Thyroid gland (tissue), 4 donors: ENCODE results near the gene RBP3. TPM values are rescaled to one million over a fixed set of nuclear protein-coding genes. Genes with fewer than 3 reads are reported as not detected.

Source experiments
- DNase-seq, 2 donors: peaks; one replicate each; pipeline ENCODE4 v3.0.0-alpha.2; 2019
- H3K27ac ChIP-seq, 3 donors: fragments of 200-600 bp; sonication (generic); 1 replicate in 2 of 3; 2 replicates in 1 of 3; pipeline ENCODE4 v1.5.1; 2016 to 2019; ENCODE audit warnings: mild to moderate bottlenecking in 1 of 3, moderate library complexity in 1 of 3
- H3K27me3 ChIP-seq: fragments of 200-600 bp; sonication (generic); one replicate; pipeline ENCODE4 v1.5.1; 2019
- H3K36me3 ChIP-seq, 2 donors: fragments of 200-600 bp; sonication (generic); one replicate each; pipeline ENCODE4 v1.5.1; 2016 to 2019
- H3K4me1 ChIP-seq, 2 donors: fragments of 200-600 bp; sonication (generic); one replicate each; pipeline ENCODE4 v1.5.1; 2017 to 2019
- H3K4me3 ChIP-seq, 3 donors: fragments of 200-600 bp; sonication (generic); replicated peaks in 1 of 3; 1 replicate in 2 of 3; 2 replicates in 1 of 3; pipeline ENCODE4 v1.5.1; 2016; ENCODE audit warnings: mild to moderate bottlenecking in 1 of 3
- H3K9me3 ChIP-seq: fragments of 200-600 bp; sonication (generic); one replicate; pipeline ENCODE4 v1.5.1; 2017
- POLR2A ChIP-seq, 2 donors: fragments of 450-650 bp; IDR thresholded peaks; one replicate each; pipeline ENCODE4 v1.6.1; 2017; ENCODE audit warnings: antibody characterized with exemption in 2 of 2, mild to moderate bottlenecking in 2 of 2, moderate library complexity in 1 of 2
- WGBS, 2 donors: methylation state at CpG; one replicate each; pipeline ENCODE4 v1.1.5; 2017; 5-methylcytosine and 5-hydroxymethylcytosine counted together
- intact Hi-C: fragments of 100-400 bp; cut with DNase I; formaldehyde crosslinking; loops from one replicate; pipeline ENCODE4 v1.15.1; 2023
- total RNA-seq, 4 donors: library from RNA; depleted of rRNA; stranded (reverse); fragments of >200 nt; gene quantifications; one replicate each; pipeline ENCODE4 v1.2.3, GENCODE V29; 2016
- TF ChIP-seq, protein P1 (sequence below), 6 experiments: fragments of 200-600 bp in 3 of 6; fragments of 450-650 bp in 3 of 6; sonication (generic) in 3 of 6; IDR thresholded peaks; one replicate each; pipeline ENCODE4 v1.5.1; 2016 to 2019; ENCODE audit warnings: antibody characterized with exemption in 6 of 6, mild to moderate bottlenecking in 2 of 6, inconsistent platforms in 1 of 6, moderate library complexity in 1 of 6

The RBP3 gene
- total RNA-seq, 4 donors from 2014 or later, result not detected

DNA sequence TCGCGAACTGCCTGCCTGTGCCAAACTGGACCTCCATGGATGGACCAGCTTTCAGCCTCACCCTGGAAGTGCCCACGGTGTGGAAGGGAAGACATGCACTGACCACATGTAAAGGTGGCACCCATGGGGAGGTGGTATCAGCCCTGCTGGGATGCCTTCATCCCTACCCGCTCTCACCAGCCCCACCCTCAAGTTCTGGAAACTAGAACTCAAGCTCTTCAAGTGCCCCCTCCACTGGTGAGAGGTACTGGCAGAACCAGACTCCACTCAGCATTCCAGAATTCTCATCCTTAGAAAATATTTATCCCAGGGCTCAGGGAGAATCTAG, 30.0 kb downstream of the RBP3 start:
- H3K36me3 ChIP-seq, result no peaks in the 10 kb centered on the region
- no peaks in the 10 kb centered on the region for H3K9me3 ChIP-seq
- H3K4me3 ChIP-seq, result no peak overlapping the region
- TF ChIP-seq POLR2A (IDR thresholded peaks at IDR 0.05), result no peak
- TF ChIP-seq, protein P1, sequence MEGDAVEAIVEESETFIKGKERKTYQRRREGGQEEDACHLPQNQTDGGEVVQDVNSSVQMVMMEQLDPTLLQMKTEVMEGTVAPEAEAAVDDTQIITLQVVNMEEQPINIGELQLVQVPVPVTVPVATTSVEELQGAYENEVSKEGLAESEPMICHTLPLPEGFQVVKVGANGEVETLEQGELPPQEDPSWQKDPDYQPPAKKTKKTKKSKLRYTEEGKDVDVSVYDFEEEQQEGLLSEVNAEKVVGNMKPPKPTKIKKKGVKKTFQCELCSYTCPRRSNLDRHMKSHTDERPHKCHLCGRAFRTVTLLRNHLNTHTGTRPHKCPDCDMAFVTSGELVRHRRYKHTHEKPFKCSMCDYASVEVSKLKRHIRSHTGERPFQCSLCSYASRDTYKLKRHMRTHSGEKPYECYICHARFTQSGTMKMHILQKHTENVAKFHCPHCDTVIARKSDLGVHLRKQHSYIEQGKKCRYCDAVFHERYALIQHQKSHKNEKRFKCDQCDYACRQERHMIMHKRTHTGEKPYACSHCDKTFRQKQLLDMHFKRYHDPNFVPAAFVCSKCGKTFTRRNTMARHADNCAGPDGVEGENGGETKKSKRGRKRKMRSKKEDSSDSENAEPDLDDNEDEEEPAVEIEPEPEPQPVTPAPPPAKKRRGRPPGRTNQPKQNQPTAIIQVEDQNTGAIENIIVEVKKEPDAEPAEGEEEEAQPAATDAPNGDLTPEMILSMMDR (IDR thresholded peaks at IDR 0.05), result no peak
- H3K4me1 ChIP-seq, result no peaks in the 10 kb centered on the region
- DNase-seq, result no peak
- H3K27me3 ChIP-seq, result no peaks in the 10 kb centered on the region
- no peak overlapping the region for H3K27ac ChIP-seq
- intact Hi-C loops, result no loop called here
- WGBS, 2 donors, result 84 to 85% methylated on average over 4 of the region's 4 CpGs

- WGBS, 2 donors, result 71 to 73% methylated on average over 15 of the region's 15 CpGs
- intact Hi-C loops, result no loop called here
- no peak for DNase-seq
These were observed 30.7 kb downstream of the RBP3 start for GRCh38 chr10:47378606-47379444.

DNA sequence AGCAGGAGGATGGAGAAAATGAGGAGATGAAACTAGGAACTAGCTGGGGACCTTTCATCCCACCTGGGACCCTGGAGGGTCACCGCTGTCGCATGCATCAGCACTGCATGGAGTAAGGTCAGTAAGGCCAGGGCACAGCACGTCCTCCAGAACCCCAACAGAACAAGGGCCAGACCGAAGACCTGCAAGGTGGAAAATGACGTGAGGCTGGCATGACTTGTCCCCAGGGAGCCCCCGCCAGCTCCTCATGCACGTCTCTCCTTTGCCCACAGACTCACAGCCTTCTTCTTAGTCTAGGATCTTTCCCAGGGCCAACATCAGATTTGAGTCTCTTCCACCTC, 31.3 kb downstream of the RBP3 start:
- intact Hi-C loops, result no loop called here
- no peak for DNase-seq
- Histone ChIP-seq H3K36me3 (no peaks in the 10 kb centered on the region), H3K9me3 (no peaks in the 10 kb centered on the region), H3K4me3 (no peak overlapping the region), H3K27me3 (no peaks in the 10 kb centered on the region), H3K4me1 (peaks cover 0 to 4% of the 10 kb centered on the region in 2 donors), H3K27ac (no peak overlapping the region)
- 73 to 80% methylated on average over 7 of the region's 7 CpGs for WGBS, 2 donors
- TF ChIP-seq POLR2A (IDR thresholded peaks at IDR 0.05), result no peak
- TF ChIP-seq, protein P1 (IDR thresholded peaks at IDR 0.05), result no peak

More at GRCh38 chr10:47378606-47379444, 30.7 kb downstream of the RBP3 start:
- H3K27ac ChIP-seq, result no peak overlapping the region
- TF ChIP-seq, protein P1 (IDR thresholded peaks at IDR 0.05), result no peak
- no peak for TF ChIP-seq POLR2A (IDR thresholded peaks at IDR 0.05)
- H3K4me1 ChIP-seq, result peaks cover 0 to 2% of the 10 kb centered on the region in 2 donors
- no peaks in the 10 kb centered on the region for H3K9me3 ChIP-seq
- H3K27me3 ChIP-seq, result no peaks in the 10 kb centered on the region
- H3K4me3 ChIP-seq, result no peak overlapping the region
- H3K36me3 ChIP-seq, result no peaks in the 10 kb centered on the region

- Histone ChIP-seq H3K27ac (no peak overlapping the region), H3K4me1 (peaks cover 0 to 4% of the 10 kb centered on the region in 2 donors), H3K36me3 (no peaks in the 10 kb centered on the region), H3K4me3 (no peak overlapping the region), H3K9me3 (no peaks in the 10 kb centered on the region), H3K27me3 (no peaks in the 10 kb centered on the region)
- intact Hi-C loops, result loop anchor here (5.0 kb wide), 2 partner anchors 1098 to 1273 kb away; no protein-coding TSS in a partner anchor
- 81 to 82% methylated on average over 10 of the region's 11 CpGs for WGBS, 2 donors
- no peak for TF ChIP-seq POLR2A (IDR thresholded peaks at IDR 0.05)
- TF ChIP-seq, protein P1 (IDR thresholded peaks at IDR 0.05), result no peak
- no peak for DNase-seq
These were observed 31.7 kb downstream of the RBP3 start for GRCh38 chr10:47379901-47380300.

DNA sequence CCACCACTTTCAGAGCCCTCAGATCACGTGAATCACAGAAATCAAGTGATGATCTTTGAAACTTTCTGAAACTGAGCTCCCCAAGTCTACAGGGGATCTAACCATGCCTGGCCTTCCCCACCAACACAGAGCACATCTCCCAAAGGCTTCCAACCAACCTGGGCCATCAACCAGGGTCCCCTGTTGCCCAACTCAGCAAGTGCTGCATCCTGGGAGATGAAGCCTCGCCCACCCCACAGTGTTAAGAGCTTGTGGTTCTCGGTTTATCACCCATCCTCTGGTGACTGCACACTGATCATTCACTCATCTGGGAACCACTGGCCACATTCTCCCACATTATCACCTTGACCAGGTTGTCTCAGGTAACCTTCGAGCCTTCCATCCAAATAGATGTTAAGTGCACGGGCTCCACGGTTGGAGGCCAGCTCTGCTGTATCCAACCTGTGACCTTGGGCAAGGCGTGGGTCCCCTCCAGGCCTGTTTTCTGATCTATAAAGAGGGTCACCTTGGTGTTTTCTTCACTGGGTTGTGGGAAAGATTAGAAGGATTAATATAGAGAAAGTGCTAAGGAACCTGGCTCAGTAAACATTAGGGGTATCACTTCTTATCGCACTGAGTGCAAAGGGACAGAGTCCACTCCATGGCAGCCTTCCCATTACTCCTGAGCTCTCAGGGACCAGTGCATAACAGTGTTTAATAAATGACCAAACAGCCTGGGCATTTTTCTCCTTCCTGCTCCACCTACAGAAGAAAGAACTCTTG, 32.4 kb downstream of the RBP3 start:
- no peaks in the 10 kb centered on the region for H3K36me3 ChIP-seq
- no peak overlapping the region for H3K27ac ChIP-seq
- H3K4me1 ChIP-seq, result peaks cover 0 to 4% of the 10 kb centered on the region in 2 donors
- 73 to 74% methylated on average over 8 of the region's 8 CpGs for WGBS, 2 donors
- intact Hi-C loops, result loop anchor here (5.0 kb wide), 2 partner anchors 1098 to 1273 kb away; no protein-coding TSS in a partner anchor
- no peak overlapping the region for H3K4me3 ChIP-seq
- TF ChIP-seq POLR2A (IDR thresholded peaks at IDR 0.05), result no peak
- TF ChIP-seq, protein P1 (IDR thresholded peaks at IDR 0.05), result no peak
- H3K27me3 ChIP-seq, result no peaks in the 10 kb centered on the region
- no peaks in the 10 kb centered on the region for H3K9me3 ChIP-seq
- DNase-seq, result no peak
